HCT116 (cell line): ENCODE results near the gene IGSF3. TPM values are rescaled to one million over a fixed set of nuclear protein-coding genes. Genes with fewer than 3 reads are reported as not detected.

Experiments used
- ATAC-seq: fragments of 200-7000 bp; cut with Tn5 transposase; 2 replicates; pipeline ENCODE4 v1.9.1; 2020; ENCODE audit warnings: mild to moderate bottlenecking, moderate library complexity
- BruUV-seq: library from RNA; stranded (reverse); fragments of 400-500 nt; replicated peaks from 2 replicates; lab custom pipeline; 2021; lab: Mats Ljungman, UMichigan
- CTCF ChIA-PET: fragments of 300-600 bp; sonication (Branson Sonifier 250); formaldehyde crosslinking; loops from one replicate; lab custom pipeline; 2021; ENCODE audit warnings: antibody characterized with exemption; lab: Charles Lee
- POLR2A ChIA-PET: fragments of 300-600, 350-600 bp; sonication (Branson Sonifier 250); formaldehyde crosslinking; loops from one replicate; lab custom pipeline; 2021; ENCODE audit warnings: antibody characterized with exemption; lab: Charles Lee
- RAD21 ChIA-PET, 2 experiments: fragments of 300-600 bp; sonication (Branson Sonifier 250); formaldehyde crosslinking; loops; one replicate each; lab custom pipeline; 2023; ENCODE audit warnings: low total read pairs in 2 of 2; ENCODE audit not compliant: uncharacterized antibody in 2 of 2, unreplicated experiment in 2 of 2, low non-redundant PET in 1 of 2; lab: Charles Lee
- DNase-seq: peaks from one replicate; pipeline ENCODE4 v3.0.0-alpha.2; 2010; ENCODE audit warnings: low read depth, low spot score
- H2AFZ ChIP-seq: fragments of 200-600 bp; shearing (Covaris generic), sonication (generic); 2 replicates; pipeline ENCODE4 v1.6.1; 2017; ENCODE audit warnings: low read depth, mixed run types, mixed read lengths, antibody characterized with exemption, low read length; ENCODE audit not compliant: poor library complexity, severe bottlenecking
- H3K27ac ChIP-seq: 2 replicates; pipeline ENCODE4 v1.5.1; 2012; ENCODE audit warnings: low read depth, low read length
- H3K27me3 ChIP-seq: fragments of 200-600 bp; sonication (generic); 2 replicates; pipeline ENCODE4 v1.6.1; 2016; ENCODE audit warnings: mixed run types, low read length, mixed read lengths; ENCODE audit not compliant: insufficient read depth
- H3K36me3 ChIP-seq, 2 experiments: fragments of 200-500 bp in 1 of 2; fragments of 200-600 bp in 1 of 2; sonication (Bioruptor generic) in 1 of 2; sonication (generic) in 1 of 2; 2 replicates each; pipeline versions ENCODE4 v1.5.1 to v1.6.1; 2014 to 2016; ENCODE audit warnings: low read length in 2 of 2, inconsistent platforms in 1 of 2, mixed read lengths in 1 of 2, mixed run types in 1 of 2; ENCODE audit not compliant: insufficient read depth in 2 of 2, control insufficient read depth in 1 of 2
- H3K4me1 ChIP-seq, 2 experiments: fragments of 200-600 bp in 1 of 2; sonication (generic) in 1 of 2; 2 replicates each; pipeline versions ENCODE4 v1.5.1 to v1.6.1; 2012 to 2017; ENCODE audit warnings: low read length in 2 of 2, inconsistent platforms in 1 of 2, mild to moderate bottlenecking in 1 of 2, mixed read lengths in 1 of 2, mixed run types in 1 of 2, moderate library complexity in 1 of 2; ENCODE audit not compliant: insufficient read depth in 2 of 2, control insufficient read depth in 1 of 2
- H3K4me2 ChIP-seq: fragments of 200-600 bp; sonication (generic); 2 replicates; pipeline ENCODE4 v1.6.1; 2017; ENCODE audit warnings: mixed run types, low read length, mixed read lengths
- H3K4me3 ChIP-seq, 2 experiments: fragments of 200-600 bp in 1 of 2; sonication (generic) in 1 of 2; replicated peaks in 1 of 2; 2 replicates each; pipeline ENCODE4 v1.5.1; 2011 to 2016; ENCODE audit warnings: low read length in 2 of 2, control low read depth in 1 of 2, low read depth in 1 of 2, mild to moderate bottlenecking in 1 of 2, mixed read lengths in 1 of 2, mixed run types in 1 of 2
- H3K79me2 ChIP-seq: fragments of 200-600 bp; sonication (generic); 2 replicates; pipeline ENCODE4 v1.6.1; 2017; ENCODE audit warnings: mild to moderate bottlenecking, mixed run types, low read length, moderate library complexity, mixed read lengths; ENCODE audit not compliant: insufficient read depth
- H3K9ac ChIP-seq: fragments of 200-600 bp; sonication (generic); 2 replicates; pipeline ENCODE4 v1.6.1; 2016; ENCODE audit warnings: low read length, mixed read lengths
- H3K9me2 ChIP-seq: fragments of 200-600 bp; sonication (generic), shearing (Covaris generic); 2 replicates; pipeline ENCODE4 v1.6.1; 2017; ENCODE audit warnings: mixed run types, mild to moderate bottlenecking, moderate library complexity; ENCODE audit not compliant: insufficient read depth
- H3K9me3 ChIP-seq, 2 experiments: fragments of 200-500 bp in 1 of 2; fragments of 200-600 bp in 1 of 2; sonication (Bioruptor generic) in 1 of 2; sonication (generic) in 1 of 2; 2 replicates each; pipeline ENCODE4 v1.6.1; 2014 to 2017; ENCODE audit warnings: low read length in 2 of 2, mixed read lengths in 2 of 2, inconsistent platforms in 1 of 2, low read depth in 1 of 2, mild to moderate bottlenecking in 1 of 2, mixed run types in 1 of 2, moderate library complexity in 1 of 2; ENCODE audit not compliant: control insufficient read depth in 1 of 2, insufficient read depth in 1 of 2
- H4K20me1 ChIP-seq: fragments of 200-600 bp; sonication (generic), shearing (Covaris generic); 2 replicates; pipeline ENCODE4 v1.6.1; 2017; ENCODE audit warnings: mixed run types, mild to moderate bottlenecking, moderate library complexity; ENCODE audit not compliant: insufficient read depth
- ATF3 ChIP-seq: IDR thresholded peaks from 2 replicates; pipeline ENCODE4 v1.6.1; 2012
- CBX3 ChIP-seq: IDR thresholded peaks from 2 replicates; pipeline ENCODE4 v1.6.1; 2012; ENCODE audit warnings: low read depth
- CEBPB ChIP-seq: IDR thresholded peaks from 2 replicates; pipeline ENCODE4 v1.6.1; 2012; ENCODE audit warnings: low read depth
- CTCF ChIP-seq, 3 experiments: fragments of 200-600 bp in 1 of 3; sonication (generic) in 1 of 3; IDR thresholded peaks in 2 of 3; conservative IDR thresholded peaks in 1 of 3; 2 replicates each; pipeline ENCODE4 v1.5.1; 2012 to 2017; ENCODE audit warnings: low read depth in 2 of 3, low read length in 2 of 3, antibody characterized with exemption in 1 of 3, borderline replicate concordance in 1 of 3, control low read depth in 1 of 3, mild to moderate bottlenecking in 1 of 3, mixed read lengths in 1 of 3, mixed run types in 1 of 3, moderate library complexity in 1 of 3; ENCODE audit not compliant: insufficient read depth in 1 of 3
- EGR1 ChIP-seq: IDR thresholded peaks from 2 replicates; pipeline ENCODE4 v1.6.1; 2012; ENCODE audit warnings: low read depth
- ELF1 ChIP-seq: IDR thresholded peaks from 2 replicates; pipeline ENCODE4 v1.6.1; 2012; ENCODE audit warnings: low read depth, borderline replicate concordance
- EZH2 ChIP-seq: fragments of 200-600 bp; sonication (generic); IDR thresholded peaks from 2 replicates; pipeline ENCODE4 v1.6.1; 2017; ENCODE audit warnings: antibody characterized with exemption, mixed run types
- EZH2phosphoT487 ChIP-seq: fragments of 200-600 bp; IDR thresholded peaks from 2 replicates; pipeline ENCODE4 v1.6.1; 2018; ENCODE audit warnings: antibody characterized with exemption, borderline replicate concordance
- FOSL1 ChIP-seq: IDR thresholded peaks from 2 replicates; pipeline ENCODE4 v1.6.1; 2012; ENCODE audit warnings: low read depth
- JUND ChIP-seq: IDR thresholded peaks from 2 replicates; pipeline ENCODE4 v1.6.1; 2012
- POLR2A ChIP-seq: IDR thresholded peaks from 2 replicates; pipeline ENCODE4 v1.7.0; 2011; ENCODE audit warnings: borderline replicate concordance; ENCODE audit not compliant: insufficient read depth, insufficient read length; ENCODE audit errors: extremely low read depth
- POLR2AphosphoS5 ChIP-seq: IDR thresholded peaks from 2 replicates; pipeline ENCODE4 v1.6.1; 2011; ENCODE audit warnings: mild to moderate bottlenecking, low read depth, low read length, moderate library complexity
- RAD21 ChIP-seq: IDR thresholded peaks from 2 replicates; pipeline ENCODE4 v1.6.1; 2012; ENCODE audit warnings: low read depth, mild to moderate bottlenecking
- REST ChIP-seq: IDR thresholded peaks from 2 replicates; pipeline ENCODE4 v1.6.1; 2012; ENCODE audit warnings: low read depth
- SIN3A ChIP-seq: IDR thresholded peaks from 2 replicates; pipeline ENCODE4 v1.6.1; 2012; ENCODE audit warnings: low read depth
- SP1 ChIP-seq: IDR thresholded peaks from 2 replicates; pipeline ENCODE4 v1.6.1; 2012; ENCODE audit warnings: low read depth
- SRF ChIP-seq: IDR thresholded peaks from 2 replicates; pipeline ENCODE4 v1.6.1; 2012; ENCODE audit warnings: low read depth
- TCF7L2 ChIP-seq: IDR thresholded peaks from 2 replicates; pipeline ENCODE4 v1.7.0; 2011; ENCODE audit warnings: borderline replicate concordance, inconsistent platforms; ENCODE audit not compliant: insufficient read depth, insufficient read length; ENCODE audit errors: extremely low read depth
- YY1 ChIP-seq: IDR thresholded peaks from 2 replicates; pipeline ENCODE4 v1.6.1; 2011; ENCODE audit warnings: low read length, low read depth, moderate library complexity, mild to moderate bottlenecking; ENCODE audit not compliant: insufficient replicate concordance; ENCODE audit errors: extremely low read depth
- ZBTB33 ChIP-seq: IDR thresholded peaks from 2 replicates; pipeline ENCODE4 v1.6.1; 2011; ENCODE audit warnings: mild to moderate bottlenecking, low read length, moderate library complexity; ENCODE audit not compliant: insufficient replicate concordance; ENCODE audit errors: extremely low read depth
- ZFX ChIP-seq: fragments of 450-650 bp; IDR thresholded peaks from 2 replicates; pipeline ENCODE4 v1.6.1; 2017
- ZNF274 ChIP-seq: fragments of 200-500 bp; sonication (Bioruptor generic); IDR thresholded peaks from 2 replicates; pipeline ENCODE4 v1.6.1; 2014; ENCODE audit warnings: mild to moderate bottlenecking, low read depth, low read length, inconsistent platforms
- intact Hi-C: fragments of 100-400 bp; cut with micrococcal nuclease; formaldehyde crosslinking; loops from 2 replicates; pipeline ENCODE4 v1.10.0; 2022
- total RNA-seq: library from RNA; stranded (reverse); gene quantifications from one replicate; pipeline ENCODE4 v1.2.1, GENCODE V29; 2021; ENCODE audit not compliant: unreplicated experiment

The IGSF3 gene
- total RNA-seq, 1 experiment from 2014 or later = 18.6 TPM

GRCh38 chr1:116538544-116538943 lies 129.0 kb downstream of the IGSF3 start:
- Histone ChIP-seq H3K27me3 (no peaks in the 10 kb centered on the region), H3K9ac (no peak overlapping the region), H4K20me1 (no peaks in the 10 kb centered on the region), H3K9me2 (no peaks in the 10 kb centered on the region), H3K4me2 (peak overlapping the region; percentile 32), H3K4me1 (peaks cover 4 to 24% of the 10 kb centered on the region in 2 experiments; a peak in 3 of 4 replicates), H3K36me3 (peaks cover 7 to 25% of the 10 kb centered on the region in 2 experiments; a peak in 3 of 4 replicates), H3K9me3 (no peaks in the 10 kb centered on the region), H3K27ac (no peak overlapping the region), H3K79me2 (no peaks in the 10 kb centered on the region), H3K4me3 (no peak overlapping the region), H2AFZ (no peak overlapping the region)
- RAD21 ChIA-PET = no interaction called here
- no TSS peak for BruUV-seq
- CTCF ChIA-PET = no interaction called here
- ATAC-seq = peak; percentile 88
- intact Hi-C loops = no loop called here
- POLR2A ChIA-PET = interaction anchor here (1.7 kb wide), 1 partner anchor 521 kb away, joined by 3 read pairs; the partner anchor contains the start of gene TTF2
- DNase-seq = peak; percentile 15
- TF ChIP-seq SP1 (no peak), POLR2A (no peak), RAD21 (no peak), CTCF (IDR thresholded peaks at IDR 0.05 in 2 of 3, conservative IDR thresholded peaks at IDR 0.05 in 1 of 3; ENCODE audit: borderline replicate concordance in 1 of 3, insufficient read depth in 1 of 3, low read depth in 2 of 3, low read length in 2 of 3) (no peak), EGR1 (no peak), TCF7L2 (no peak), SRF (peak; percentile 34; the same call in 1 of the 2 replicates), POLR2AphosphoS5 (no peak), EZH2phosphoT487 (no peak), ZNF274 (no peak), CEBPB (peak; percentile 40; the same call in 1 of the 2 replicates), ATF3 (peak; percentile 34; the same call in 1 of the 2 replicates), YY1 (no peak), FOSL1 (peak; percentile 69), ZBTB33 (no peak), EZH2 (no peak), SIN3A (no peak), JUND (peak; percentile 66), CBX3 (0 out of 2 replicates have a peak, but pooled peaks have one; percentile 29), ELF1 (no peak), REST (no peak), ZFX (no peak)
